Uterus (tissue), 2 donors: Measurements from ENCODE around the gene FANCC.

Experiments
- POLR2A ChIP-seq, 2 donors: fragments of 450-650 bp; IDR thresholded peaks; one replicate each; pipeline ENCODE4 v1.6.1; 2016; ENCODE audit warnings: antibody characterized with exemption in 2 of 2, mild to moderate bottlenecking in 1 of 2, moderate library complexity in 1 of 2
- TF ChIP-seq, protein P1 (sequence below), 4 experiments: fragments of 200-600 bp in 2 of 4; fragments of 450-650 bp in 2 of 4; sonication (generic) in 2 of 4; IDR thresholded peaks; one replicate each; pipeline ENCODE4 v1.5.1; 2016 to 2019; ENCODE audit warnings: antibody characterized with exemption in 4 of 4, mild to moderate bottlenecking in 2 of 4, moderate library complexity in 1 of 4

DNA sequence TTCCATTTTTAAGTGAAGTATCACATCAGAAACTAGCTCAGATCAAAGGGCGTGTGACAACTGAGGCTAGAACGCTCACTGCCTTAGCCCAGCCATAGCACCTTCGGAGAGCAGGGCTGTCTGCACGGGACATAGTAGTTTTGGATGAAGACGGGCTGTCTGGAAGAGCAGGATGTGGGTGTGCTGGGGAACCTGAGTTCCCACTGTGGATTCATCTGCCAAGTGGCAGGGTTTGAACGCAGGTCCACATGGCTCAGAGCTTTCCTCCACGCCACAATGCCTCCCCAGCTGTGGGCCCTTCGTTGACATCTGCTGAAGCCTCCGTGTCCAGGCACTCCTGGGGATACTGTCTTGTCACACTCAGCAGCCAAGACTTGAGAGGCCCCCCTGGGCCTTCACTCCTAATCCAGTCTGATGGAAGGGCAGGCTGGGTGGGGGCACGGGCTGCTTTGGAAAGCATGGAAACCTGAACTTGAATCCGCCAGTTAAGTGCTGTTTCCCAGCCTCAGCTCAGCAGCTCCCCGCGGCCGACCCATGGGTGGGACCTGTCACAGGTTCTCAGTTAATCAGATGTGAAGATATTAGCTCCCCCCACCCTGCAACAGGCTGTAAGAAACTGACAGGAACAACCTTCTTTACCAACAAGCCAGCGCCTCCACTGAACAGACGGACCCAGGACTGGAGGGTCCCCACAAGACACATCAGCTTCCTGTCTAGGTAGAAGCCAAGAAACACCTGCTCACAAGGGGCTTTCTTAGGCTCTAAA, 228.1 kb downstream of the FANCC start:
- no peak for TF ChIP-seq POLR2A (IDR thresholded peaks at IDR 0.05)
- TF ChIP-seq, protein P1, sequence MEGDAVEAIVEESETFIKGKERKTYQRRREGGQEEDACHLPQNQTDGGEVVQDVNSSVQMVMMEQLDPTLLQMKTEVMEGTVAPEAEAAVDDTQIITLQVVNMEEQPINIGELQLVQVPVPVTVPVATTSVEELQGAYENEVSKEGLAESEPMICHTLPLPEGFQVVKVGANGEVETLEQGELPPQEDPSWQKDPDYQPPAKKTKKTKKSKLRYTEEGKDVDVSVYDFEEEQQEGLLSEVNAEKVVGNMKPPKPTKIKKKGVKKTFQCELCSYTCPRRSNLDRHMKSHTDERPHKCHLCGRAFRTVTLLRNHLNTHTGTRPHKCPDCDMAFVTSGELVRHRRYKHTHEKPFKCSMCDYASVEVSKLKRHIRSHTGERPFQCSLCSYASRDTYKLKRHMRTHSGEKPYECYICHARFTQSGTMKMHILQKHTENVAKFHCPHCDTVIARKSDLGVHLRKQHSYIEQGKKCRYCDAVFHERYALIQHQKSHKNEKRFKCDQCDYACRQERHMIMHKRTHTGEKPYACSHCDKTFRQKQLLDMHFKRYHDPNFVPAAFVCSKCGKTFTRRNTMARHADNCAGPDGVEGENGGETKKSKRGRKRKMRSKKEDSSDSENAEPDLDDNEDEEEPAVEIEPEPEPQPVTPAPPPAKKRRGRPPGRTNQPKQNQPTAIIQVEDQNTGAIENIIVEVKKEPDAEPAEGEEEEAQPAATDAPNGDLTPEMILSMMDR (IDR thresholded peaks at IDR 0.05) = no peak
